NB4 (cell line): ENCODE results near the gene FNDC5.
A peak's percentile ranks its signal among the peaks of the same experiment; 100 is the strongest.

Experiments
- DNase-seq: peaks from one replicate; pipeline ENCODE4 v3.0.0; 2010; ENCODE audit warnings: low read depth
- H3K4me3 ChIP-seq: one replicate; pipeline ENCODE4 v1.5.1; 2011; ENCODE audit warnings: mild to moderate bottlenecking, low read depth, low read length, moderate library complexity
- CTCF ChIP-seq: IDR thresholded peaks from one replicate; pipeline ENCODE4 v1.5.1; 2012; ENCODE audit warnings: low read depth, low read length
- MAX ChIP-seq: IDR thresholded peaks from 2 replicates; pipeline ENCODE4 v1.6.1; 2011; ENCODE audit warnings: low read depth, low read length
- MYC ChIP-seq: IDR thresholded peaks from 2 replicates; pipeline ENCODE4 v1.6.1; 2011; ENCODE audit warnings: low read depth, low read length
- POLR2A ChIP-seq: IDR thresholded peaks from 2 replicates; pipeline ENCODE4 v1.6.1; 2011; ENCODE audit warnings: mild to moderate bottlenecking; ENCODE audit not compliant: insufficient read length; ENCODE audit errors: extremely low read depth

Gene FNDC5

GRCh38 chr1:32817159-32817814, 53.4 kb downstream of the FNDC5 start, which contains the start of the genes S100PBP and YARS1:
Gene S100PBP (plus strand): TSS chr1:32817653. CDS start chr1:32826100, 8,447 bp downstream.
Gene YARS1 (minus strand): TSS chr1:32817358. CDS start chr1:32817244, 114 bp downstream.
- peak; percentile 99 for DNase-seq
- peak within 1 kb of the TSS; percentile 96 for H3K4me3 ChIP-seq
- TF ChIP-seq POLR2A, result peak; percentile 78
- TF ChIP-seq MYC, result peak; percentile 100
- peak; percentile 97 for TF ChIP-seq MAX
- TF ChIP-seq CTCF, result no peak

- DNase-seq, result peak; percentile 62
- no peak for TF ChIP-seq MYC
- TF ChIP-seq CTCF, result no peak
- TF ChIP-seq MAX, result no peak
- no peak for TF ChIP-seq POLR2A
- H3K4me3 ChIP-seq, result peak overlapping the region; percentile 96
Measured at GRCh38 chr1:32816676-32817158, 54.0 kb downstream of the FNDC5 start.

- H3K4me3 ChIP-seq, result peak overlapping the region; percentile 96
- DNase-seq, result peak; percentile 38
- TF ChIP-seq MAX (no peak), POLR2A (no peak), MYC (no peak), CTCF (no peak)
Measured at GRCh38 chr1:32813941-32814739, 56.6 kb downstream of the FNDC5 start.
